GM19240 (cell line): Measurements from ENCODE around the gene FBXO17.
"Not testable (repeated sequence)": the region's sequence is repeated elsewhere in the genome, so short reads cannot be mapped to it uniquely, and the experiment has no call there.

Source experiments
- DNase-seq: peaks from one replicate; pipeline ENCODE4 v3.0.0; 2011; ENCODE audit warnings: low spot score; ENCODE audit not compliant: insufficient read length

Gene FBXO17

DNA sequence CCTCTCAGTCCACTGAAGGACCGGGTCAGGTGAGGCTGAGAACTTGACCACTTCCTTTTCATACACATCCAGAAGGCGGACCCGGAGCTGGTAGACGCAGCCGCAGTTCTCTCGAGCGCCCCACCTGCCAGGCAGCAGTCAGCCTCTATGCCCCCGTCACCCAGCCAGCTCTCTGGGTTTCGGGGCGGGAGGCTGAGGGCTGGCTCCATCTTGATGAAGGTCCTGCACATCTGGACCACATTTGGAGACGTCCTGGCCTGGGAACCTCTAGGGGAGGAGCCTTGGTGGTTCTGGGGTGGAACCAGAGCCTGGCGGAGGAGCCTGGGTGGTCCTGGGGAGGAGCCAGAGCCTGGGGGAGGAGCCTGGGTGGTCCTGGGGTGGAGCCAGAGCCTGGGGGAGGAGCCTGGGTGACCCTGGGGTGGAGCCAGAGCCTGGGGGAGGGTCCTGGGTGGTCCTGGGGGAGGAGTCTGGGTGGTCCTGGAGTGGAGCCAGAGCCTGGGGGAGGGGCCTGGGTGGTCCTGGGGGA, 30.5 kb downstream of the FBXO17 start:
- DNase-seq, result no peak

DNA sequence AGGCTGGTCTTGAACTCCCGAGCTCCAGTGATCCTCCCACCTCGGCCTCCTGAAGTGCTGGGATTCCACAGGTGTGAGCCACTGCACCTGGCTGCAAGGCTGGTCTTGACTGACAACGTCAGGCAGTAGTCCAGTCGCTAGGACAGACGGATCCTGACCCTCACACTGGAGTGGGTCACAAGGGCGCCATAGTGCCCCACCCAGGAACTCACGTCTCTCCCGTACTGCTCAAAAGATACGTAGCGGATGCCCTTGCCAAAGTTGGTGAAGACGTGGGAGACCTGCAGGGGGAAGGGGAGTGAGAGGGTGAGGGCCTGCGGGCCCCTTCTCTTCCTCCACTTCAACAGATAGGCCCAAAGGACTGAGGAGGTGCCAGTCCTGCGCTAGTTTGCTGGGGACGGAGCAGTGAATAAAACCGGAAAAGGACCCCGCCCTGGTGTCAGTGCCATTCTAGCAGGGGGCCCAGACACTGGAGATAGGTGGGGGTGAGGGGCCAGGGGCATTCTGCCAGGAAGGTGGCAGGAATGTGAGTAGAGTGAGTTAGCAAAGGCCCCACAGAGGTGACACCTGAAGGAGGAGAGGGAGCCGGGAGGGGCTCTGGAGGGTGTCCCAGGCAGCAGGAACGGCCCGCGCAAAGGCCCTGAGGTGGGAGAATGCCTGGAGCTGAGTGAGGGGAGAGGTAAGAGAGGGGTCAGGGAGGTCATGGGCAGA, 32.9 kb downstream of the FBXO17 start:
- no peak for DNase-seq

DNA sequence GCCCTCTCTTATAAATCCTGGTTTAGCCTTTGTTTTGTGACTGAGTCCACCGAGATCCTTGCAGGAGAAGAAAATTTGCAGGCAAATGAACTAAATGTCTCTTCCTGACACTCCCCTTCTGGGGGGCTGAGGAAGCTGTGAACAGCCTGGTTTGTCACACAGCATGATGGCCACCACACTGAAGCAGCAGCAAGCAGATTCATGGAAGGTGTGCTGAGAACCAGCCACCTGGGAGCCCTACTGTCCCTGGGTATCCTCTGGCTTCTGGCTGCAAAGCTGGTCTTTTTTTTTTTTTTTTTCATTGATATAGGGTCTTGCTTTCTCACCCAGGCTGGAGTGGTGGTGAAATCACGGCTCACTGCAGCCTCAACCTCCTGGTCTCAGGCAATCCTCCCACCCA, 33.6 kb downstream of the FBXO17 start:
- DNase-seq, result no peak

DNA sequence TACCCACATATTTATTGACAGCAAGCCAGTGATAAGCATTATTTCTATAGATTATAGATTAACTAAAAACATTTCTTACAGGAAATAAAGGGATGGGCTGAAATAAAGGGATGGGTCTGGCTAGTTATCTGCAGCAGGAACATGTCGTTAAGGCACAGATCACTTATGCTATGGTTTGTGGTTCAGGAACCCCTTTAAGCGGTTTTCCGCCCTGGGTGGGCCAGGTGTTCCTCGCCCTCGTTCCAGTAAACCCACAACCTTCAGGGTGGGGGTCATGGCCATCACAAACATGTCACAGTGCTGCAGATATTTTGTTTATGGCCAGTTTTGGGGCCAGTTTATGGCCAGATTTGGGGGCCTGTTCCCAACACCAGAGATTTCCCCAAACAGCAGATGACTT, 34.1 kb downstream of the FBXO17 start:
- DNase-seq, result not testable (repeated sequence)

DNA sequence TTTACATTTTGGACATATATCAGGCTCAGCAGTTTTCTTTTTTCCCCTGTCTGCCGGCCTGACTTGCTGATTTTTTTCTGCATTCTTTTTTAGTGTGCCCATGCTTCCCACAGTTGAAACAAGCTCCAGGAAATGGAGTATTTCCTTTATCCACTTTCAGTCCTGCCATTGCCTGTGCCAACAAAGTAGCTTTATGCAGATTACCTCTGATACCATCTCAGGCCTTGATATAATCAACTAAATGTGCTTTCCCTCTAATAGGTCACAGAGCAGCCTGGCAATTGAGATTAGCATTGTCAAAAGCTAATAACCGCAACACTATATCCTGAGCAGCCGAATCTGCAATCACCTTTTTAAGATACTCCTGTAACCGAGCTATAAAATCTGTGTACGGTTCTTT, 35.6 kb downstream of the FBXO17 start:
- DNase-seq, result no peak

DNA sequence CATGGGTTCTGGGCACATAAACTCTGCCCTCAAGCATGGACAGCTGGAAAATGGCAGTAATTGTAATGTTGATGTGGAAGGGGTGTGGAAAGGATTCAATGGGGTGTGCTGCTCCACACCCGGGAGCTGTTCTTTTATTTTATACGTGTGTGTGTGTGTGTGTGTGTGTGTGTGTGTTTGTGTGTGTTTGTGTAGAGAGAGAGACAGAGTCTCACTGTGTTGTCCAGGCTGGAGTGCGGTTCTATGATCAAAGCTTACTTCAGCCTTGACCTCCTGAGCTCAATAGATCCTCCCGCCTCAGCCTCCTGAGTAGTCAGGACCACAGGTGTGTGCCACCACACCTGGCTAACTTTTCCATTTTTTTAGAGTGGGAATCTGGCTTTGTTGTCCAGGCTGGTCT, 42.0 kb downstream of the FBXO17 start:
- DNase-seq, result no peak

DNA sequence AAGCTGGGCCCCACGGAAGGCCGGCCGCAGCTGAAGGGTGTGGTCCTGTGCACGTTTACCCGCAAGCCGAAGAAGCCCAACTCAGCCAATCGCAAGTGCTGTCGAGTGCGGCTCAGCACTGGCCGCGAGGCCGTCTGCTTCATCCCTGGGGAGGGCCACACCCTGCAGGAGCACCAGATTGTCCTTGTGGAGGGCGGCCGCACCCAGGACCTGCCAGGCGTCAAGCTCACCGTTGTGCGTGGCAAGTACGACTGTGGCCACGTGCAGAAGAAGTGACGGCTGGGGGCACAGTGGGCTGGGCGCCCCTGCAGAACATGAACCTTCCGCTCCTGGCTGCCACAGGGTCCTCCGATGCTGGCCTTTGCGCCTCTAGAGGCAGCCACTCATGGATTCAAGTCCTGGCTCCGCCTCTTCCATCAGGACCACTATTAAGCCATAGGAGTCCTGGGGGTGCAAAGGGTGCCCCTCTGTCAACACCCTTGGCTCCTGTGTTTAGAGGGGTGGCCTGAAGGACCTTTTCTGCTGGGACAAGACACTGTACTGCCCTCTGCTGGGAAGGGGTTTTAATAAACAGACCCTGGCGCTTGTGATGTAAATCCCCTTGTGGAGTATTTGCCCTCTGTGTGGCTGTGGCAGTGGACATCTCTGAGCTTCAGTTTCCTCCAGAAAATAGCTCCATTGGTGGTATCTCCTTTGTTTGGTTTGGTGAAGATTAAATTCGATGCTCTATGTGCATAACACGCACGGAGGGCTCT, 42.9 kb downstream of the FBXO17 start:
- DNase-seq, result no peak

DNA sequence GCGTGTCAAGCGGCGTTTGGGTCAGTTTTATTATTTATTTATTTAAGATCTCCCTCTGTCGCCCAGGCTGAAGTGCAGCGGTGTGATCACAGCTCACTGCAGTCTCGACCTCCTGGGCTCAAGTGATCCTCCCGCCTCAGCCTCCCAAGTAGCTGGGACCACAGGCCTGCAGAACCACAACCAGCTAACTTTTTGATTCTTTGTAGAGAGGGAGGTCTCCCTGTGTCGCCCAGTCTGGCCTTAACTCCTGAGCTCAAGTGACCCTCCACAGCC, 44.1 kb downstream of the FBXO17 start:
- DNase-seq, result no peak

DNA sequence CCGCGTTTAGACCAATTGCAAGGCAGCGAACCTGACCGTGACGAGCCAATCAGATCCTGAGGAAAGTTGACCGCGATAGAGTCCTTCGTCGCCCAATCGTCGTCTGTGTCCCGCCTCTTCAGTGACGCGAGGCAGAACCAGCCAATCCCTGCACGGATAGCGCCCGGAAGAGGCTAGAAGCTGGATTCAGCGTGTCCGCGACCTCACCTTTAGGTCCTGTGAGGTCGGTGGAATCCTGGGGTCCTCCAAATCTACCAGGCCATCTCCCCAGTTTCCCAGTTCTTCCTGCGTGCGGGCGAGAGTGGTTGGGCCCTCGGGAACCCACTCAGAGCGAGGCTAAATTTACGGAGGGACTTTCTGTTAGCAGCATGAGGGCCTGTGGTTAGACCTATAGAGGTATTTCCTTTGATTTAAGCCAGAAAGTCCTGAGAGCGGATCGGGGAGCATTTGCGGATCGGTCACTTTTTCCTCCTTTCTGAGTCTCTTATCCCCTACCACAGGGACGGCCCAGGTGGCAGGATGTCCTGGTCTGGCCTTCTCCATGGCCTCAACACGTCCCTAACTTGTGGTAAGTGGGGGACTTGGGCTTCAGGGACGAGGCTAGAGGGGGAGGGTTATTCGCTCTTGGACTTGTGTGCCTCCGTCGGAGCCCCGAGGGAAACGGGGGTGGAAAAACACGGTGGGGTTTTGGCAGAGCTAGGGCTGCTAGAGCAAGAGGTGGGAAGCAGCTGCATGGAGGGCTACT, 44.6 kb downstream of the FBXO17 start, which contains the start of gene MRPS12:
MRPS12 (plus strand) TSS at position 169 of the 745 bp plus-strand sequence; CDS start at position 520, 351 bp downstream.
- DNase-seq, result peak; percentile 99

DNA sequence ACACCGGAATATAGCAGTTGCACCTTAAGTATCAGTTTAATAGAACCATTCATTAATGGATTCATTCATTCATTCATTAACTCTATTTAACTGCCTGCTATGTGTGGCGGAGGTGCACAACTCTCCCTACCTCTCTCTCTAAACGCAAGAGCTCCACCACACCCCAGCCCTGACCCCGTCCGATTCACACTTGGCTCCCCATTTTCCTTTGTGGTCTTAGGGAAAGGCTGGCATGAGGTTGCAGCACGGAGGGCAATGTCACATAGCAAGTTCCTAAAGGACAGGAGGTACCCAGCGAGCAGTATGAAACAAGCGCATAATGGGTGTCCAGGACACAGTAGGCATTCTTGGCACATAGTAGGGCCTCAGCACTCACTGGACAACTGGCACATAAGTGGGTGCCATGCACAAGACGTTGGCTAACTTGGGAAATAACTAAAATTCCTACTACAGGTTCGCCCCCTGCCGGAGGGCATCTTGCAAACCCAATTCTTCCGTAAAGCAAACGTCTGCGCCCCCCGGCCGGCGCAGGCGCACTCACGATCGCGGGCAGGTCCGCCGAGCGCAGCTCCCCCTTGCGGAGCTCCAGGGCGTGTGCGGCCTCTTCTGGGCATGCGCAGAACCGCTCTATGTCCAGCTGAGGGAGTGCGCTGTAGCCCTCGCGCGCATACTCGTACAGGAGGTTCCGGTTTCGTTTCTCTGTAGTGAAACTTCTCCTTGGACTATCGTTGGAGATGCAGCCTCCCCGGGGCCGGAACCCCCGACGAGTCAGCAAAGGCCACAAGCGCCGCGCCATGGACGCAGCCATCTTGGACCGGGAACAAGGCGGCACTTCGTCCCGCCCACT, 45.4 kb downstream of the FBXO17 start, which contains the start of gene SARS2:
SARS2 (minus strand) TSS at position 835 of the 847 bp plus-strand sequence; CDS start at position 808, 27 bp downstream.
- DNase-seq, result peak; percentile 92

DNA sequence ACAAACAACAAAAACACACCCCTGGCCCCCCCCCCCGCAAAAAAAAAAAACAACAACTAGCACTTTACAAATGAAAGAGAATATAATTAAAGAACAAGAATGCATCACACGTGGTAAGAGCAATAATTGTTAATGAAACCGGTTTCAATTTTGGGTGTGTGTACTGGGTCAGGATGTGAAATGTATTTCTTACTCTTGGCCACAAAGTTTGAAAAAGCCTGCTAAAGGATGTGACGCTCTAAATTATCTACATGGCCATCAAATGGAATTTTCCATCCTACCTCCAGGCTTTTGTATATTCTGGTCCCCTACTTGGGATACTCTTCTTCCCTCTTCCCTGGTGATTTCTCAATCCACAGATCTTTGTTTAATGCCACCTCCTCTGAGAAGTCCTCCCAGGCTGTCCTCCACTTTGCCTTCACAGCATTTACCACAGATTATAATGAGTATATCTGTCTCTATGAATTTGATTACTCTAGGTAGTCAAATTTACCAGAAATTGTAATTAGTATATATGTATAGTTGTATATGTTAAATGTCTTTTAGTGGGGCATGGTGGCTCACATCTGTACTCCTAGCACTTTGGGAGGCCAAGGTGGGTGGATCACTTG, 47.0 kb downstream of the FBXO17 start:
- DNase-seq, result no peak

DNA sequence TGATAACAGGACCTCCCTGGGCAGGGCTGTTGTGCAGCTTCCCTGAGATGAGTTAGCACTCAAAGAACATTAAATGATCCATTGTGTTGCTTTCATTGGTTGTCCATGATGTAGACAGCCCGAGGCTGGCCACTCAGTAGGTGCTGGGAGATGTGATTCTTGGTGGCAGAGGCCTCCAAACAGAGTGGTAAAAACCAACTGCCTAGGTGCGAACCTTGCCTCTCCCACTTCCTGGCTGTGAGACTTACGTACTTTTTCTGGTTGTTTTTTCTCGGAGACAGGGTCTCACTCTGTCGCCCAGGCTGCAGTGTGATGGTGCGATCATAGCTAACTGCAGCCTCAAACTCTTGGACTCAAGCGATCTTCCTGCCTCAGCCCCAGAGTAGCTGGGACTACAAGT, 51.2 kb downstream of the FBXO17 start:
- no peak for DNase-seq

DNA sequence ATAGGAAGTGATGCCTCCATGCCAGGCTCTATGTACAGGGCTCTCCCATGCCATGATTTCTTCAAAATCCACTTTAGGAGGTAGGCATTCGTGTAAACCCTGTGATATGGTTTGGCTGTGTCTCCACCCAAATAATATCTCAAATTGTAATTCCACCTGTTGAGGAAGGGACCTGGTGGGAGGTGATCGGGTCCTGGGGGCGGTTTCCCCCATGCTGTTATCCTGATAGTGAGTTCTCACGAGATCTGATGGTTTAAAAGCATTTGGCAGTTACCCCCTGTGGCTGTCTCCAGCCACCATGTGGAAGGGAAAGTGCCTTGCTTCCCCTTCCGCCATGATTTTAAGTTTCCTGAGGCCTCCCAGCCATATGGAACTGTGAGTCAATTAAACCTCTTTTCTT, 53.1 kb downstream of the FBXO17 start:
- no peak for DNase-seq

DNA sequence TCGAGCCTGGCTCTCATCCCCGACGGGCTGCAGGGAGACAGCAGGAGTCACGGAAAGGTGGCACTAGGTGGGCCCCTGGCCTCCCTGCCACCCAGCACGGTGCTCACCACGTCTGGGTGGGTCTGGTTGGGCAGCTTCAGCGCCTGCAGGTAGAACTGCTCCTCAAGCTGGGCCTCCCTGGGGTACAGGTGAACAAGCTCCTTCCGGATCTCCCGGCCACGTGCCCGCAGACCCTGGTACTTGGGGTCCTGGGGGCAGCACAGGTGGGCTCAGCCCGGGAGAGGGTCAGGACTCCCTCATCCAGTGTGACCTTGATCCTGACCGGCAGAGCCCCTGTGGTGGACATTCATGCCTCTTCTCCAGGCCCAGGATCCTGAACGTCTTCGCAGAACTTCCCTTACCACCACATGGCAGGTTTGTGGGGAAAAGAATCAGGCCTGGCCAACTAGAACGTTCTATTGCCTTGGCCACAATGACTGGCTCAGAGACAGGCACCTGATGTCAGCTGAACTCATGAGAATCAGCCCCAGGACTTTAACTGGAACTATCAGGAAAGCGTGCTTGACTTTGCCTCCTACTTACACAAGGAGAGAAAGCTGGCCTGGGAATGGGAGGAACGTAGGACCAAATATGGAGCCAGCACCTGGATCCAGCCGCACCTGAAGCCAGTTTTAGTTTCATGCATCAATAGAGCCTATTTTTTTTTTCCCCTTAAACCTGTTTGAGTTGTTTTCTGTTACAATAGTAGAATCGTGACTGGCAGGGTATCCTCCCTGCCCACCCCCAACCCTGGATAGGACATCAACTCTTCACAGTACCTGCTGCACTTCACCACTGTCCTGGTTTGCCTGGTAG, 53.9 kb downstream of the FBXO17 start:
- DNase-seq, result no peak

DNA sequence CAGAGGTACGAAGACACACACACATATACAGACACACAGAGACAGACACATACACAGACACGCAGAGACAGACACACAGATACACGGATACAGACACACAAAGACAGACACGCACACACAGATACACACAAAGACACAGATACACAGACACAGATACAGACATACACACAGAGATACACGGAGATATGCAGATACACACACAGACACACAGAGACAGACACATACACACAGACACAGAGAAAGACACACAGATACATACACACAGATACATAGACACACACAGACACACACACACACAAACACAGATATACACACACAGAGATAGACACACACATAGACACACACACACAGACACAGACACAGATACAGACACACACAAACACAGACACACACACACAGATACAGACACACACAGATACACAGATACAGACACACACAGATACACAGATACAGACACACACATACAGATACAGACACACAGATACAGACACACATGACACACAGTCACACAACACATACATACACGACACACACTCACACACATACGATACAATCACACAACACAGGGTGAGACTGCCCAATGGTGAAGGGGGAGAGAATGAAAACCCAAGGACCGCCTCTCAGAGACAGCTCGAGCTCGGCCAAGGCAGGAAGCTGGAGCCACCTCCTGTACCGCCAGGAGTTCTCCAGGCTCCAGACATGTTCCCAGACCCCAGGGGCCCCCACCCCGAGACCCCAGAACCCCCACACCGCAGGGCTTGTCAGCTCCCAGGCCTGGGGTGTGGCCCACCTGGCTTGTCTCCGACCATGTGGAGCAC, 54.7 kb downstream of the FBXO17 start:
- DNase-seq, result no peak

DNA sequence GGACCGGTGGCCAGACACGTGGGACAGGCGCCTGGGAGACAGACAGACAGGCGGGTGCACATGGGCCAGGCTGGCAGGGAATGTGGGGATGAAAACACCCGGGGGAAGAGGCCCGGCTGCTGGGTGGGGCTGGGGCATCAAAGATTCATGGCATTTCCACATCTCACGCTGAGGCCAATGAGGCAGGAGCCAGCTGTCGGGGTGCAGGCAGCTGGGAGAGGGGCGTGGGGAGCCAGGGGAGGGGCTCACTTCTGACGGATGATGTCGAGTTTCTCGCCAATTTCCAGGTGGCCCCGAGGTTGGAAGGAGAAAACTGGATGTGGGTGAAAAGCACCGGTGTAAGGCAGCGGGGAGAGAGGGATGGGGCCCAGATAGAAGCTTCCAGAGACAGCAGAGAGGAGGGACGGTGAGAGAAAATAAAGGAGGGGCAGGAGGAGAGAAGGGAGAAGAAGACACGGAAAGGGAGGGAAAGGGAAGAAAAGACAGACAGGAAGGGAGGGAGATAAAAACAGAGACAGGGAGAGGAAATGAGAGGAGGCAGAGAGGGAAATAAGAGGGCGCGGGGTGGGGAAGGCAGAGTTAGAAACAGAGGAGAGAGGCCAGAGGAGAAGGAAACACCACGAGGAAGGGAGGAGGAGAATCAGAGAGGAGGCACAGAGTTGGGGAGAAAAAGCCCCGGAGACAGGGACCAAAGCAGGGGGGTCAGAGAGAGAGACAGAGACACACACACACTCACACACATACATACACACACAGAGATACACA, 55.5 kb downstream of the FBXO17 start:
- DNase-seq, result no peak

DNA sequence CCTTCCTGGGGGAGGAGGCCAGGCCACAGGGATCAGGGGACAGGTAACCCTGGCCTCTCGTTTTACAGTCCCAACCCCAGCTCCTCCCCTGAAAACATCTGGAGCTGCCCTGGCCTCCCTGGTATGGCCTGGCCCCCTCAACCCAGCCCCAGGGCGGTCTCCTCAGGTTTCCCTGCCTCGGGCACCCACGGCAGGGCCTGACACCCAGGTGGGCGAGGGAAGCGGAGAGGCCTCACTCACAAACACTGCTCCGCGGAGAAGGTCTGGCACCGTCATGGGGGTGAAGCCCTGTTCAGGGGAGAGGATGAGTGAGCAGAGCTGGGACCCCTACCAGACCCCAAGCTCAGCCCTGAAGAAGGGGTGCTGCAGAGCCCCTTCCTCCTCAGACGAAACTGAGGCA, 57.0 kb downstream of the FBXO17 start:
- DNase-seq, result no peak

DNA sequence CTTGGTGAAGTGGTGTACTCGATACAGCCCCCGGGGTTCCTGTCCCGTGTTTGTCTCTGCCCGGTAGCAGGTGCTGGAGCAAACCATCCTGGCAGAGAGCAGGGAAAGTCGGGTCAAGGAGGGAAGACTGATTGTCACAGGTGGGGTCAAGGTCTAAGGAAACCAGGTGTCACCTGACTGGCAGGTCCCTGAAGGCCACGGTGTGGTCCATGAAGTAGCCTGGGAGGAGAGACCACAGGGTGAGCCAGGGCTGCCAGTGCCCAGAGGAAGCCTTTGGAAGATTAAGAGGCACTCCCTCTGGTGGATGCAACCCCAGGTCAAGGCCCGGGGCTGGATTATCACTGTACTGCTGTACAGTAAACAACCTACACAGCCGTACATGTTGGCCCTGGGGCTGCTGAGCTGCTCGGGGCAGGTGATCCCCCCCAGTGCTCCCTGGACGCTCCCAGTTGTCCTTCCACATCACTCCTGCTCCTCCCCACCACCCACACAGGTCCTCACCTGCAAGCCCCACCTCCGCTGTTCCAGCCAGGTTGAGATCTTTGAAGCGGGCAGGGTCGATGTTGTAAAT, 57.5 kb downstream of the FBXO17 start:
- no peak for DNase-seq
